Activated gamma-delta T cell treated with Interleukin-2 at 50 U/mL for 16 hours (primary cell): ENCODE data around the gene KREMEN2.

Experiments used
- DNase-seq: peaks from one replicate; pipeline ENCODE4 v3.0.0-alpha.2; 2020

Gene KREMEN2

DNA sequence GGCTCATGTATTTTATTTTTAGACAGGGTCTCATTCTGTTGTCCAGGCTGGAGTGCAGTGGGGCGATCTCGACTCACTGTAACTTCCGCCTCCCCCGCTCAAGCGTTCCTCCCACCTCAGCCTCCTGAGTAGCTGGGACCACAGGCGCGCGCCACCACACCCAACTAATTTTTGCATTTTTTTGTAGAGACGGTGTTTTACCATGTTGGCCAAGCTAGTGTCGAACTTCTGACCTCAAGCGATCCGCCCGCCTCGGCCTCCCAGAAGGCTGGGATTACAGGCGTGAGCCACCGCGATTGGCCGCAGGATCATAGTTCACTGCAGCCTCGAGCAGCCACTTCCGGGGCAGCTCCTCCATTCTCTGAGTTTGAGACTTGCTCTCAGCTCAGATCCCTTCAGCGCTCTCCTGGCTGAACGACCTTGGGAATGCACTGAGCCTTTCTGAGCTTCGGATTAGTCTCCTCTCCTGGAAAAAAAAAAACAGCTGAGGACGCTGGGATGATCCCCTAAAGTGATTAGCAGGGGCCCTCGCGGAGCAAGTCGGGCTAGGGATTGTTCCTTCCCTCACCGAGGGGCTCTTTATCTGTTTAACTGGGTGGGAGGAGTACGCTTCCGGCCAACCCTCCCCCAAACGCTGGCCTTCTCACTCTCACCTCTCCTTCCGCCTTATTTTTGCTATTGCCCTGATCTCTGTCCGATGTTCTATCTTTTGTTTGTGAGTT lies 17.3 kb downstream of the KREMEN2 start:
- no peak for DNase-seq

DNA sequence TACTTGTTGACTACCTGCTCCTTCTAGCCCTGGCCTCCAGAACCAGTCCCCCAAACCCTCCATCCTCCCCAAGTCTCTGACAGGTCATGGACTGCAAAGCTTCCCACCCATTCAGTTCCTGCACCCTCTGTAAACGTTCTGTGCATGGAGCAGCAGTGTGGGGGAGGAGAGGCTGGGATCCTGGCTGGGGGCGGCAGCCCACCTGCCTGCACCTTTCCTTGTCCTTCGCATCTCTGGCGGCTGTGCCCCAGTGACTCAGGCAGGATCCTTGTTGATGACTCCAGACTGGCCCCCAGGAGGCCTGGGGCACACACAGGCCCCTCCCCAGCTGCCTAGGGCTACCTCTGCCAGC lies 17.8 kb downstream of the KREMEN2 start:
- no peak for DNase-seq

DNA sequence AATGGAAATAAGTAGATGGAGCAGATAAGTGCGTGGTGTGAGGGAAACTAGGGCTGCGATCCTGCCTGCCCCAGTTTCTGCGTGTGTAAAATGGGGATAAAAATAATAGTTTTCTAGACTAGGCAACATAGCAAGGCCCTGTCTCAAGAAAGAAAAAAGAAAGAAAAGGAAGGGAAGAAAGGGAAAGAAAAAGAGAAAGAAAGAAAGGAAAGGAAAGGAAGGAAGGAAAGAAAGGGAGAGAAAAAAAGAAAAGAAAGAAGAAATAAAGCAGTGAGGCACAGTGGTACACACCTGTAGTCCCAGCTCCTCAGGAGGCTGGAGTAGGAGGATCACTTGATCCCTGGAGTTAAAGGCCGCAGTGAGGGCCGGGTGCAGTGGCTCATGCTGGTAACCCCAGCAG lies 18.3 kb downstream of the KREMEN2 start:
- no peak for DNase-seq

DNA sequence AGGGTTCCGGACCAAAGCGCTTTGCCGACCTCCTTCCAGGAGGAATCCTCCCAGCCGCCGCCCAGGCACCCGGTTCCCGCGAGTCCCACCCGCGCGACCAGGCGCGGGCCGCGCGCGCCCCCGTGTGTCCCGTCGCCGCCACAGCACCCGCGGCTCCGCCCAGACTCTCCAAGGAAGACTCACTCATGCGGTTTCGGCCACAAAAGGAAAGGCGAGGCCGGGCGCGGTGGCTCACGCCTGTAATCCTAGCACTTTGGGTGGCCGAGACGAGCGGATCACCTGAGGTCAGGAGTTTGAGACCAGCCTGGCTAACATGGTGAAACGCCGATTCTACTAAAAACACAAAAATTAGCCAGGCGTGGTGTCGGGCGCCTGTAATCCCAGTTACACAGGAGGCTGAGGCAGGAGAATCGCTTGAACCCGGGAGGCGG lies 19.6 kb downstream of the KREMEN2 start:
- peak; percentile 58 for DNase-seq

DNA sequence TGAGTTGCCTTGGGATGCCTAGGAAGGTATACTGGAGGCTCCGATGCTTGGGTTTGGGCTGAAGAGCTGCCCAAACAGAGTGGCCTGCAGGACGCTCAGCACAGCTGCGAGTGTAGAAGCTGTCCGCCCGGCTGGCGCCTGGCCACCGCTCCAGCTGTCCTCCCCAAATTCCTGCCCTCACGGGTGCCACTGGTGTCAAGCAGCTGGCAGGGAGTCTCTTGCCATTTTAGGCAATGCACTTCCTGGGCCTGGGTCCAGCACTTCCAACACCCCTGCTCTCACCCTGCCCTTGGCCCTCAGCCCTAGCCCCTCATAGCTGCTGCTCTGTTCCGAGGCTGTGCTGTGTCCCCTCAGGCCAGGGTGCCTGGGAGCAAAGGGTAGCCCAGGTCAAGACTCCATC lies 21.4 kb downstream of the KREMEN2 start:
- no peak for DNase-seq

DNA sequence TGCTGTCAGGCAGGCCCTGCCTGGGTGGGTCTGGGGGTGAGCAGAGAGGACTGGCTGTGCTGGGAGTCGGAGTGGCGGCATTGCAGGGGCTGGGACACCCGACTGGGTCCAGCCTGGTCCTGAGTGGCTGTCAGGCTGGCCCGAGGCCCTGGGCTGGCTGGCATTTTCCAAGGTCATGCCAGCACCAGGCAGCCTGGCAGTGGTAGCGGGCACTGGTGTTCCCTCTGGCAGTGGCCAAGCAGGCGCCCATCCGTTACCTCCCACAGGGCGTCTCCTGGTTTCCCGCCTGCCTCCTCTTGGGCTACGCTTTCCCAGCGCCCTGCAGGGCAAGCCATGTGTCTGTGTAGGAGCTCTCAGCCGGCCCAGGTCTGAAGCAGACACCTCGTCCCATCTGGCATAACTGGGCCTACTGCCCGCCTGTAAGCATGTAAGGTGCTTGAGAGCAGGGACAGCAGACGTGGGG lies 21.8 kb downstream of the KREMEN2 start:
- no peak for DNase-seq

DNA sequence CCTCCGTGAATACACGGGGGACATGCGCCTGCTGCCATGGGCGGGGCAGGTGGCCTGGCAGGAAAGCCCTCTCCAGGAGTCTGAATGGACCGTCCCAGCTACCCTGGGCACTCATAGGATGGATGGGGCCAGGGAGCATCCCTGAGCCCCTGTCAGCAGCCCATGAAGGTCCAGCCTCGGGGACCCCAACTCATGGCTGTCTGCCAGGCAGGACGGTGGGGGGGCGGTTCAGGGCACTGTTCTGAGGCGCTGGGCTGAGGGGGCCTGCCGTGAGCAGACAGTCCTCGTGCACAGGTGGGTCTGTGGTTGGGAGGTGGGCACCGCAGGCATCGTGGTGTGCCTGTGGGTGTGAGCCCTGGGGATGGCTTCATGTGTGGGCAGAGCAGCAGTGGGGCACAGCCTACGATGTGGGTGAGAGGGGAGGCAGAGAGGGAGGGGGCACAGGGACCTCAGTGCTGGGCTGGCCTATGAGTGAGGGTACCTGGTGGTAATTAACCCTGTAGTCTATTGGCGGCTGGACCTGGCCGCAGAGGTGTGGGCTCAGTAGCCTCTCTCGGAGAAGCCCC lies 22.6 kb downstream of the KREMEN2 start:
- DNase-seq: no peak

DNA sequence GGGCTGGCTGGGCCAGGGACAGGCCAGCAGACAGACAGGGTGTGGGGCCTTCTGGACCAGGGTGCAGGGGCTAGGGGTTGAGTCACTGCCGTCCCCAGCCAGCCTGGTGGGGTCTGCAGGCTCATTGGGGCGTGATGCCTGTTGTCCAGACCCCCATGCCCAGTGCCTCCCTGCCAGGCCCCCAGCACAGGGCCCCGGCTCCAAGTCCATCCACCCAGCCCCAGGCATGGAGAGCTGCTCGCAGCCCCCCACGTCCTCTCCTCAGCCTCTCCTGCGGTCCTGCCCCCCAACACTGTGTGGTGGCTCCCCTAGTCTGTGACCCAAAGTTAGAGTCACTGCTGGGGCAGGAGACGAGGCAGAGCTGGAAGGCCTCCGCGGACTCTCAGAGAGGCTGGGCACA lies 23.2 kb downstream of the KREMEN2 start:
- no peak for DNase-seq

DNA sequence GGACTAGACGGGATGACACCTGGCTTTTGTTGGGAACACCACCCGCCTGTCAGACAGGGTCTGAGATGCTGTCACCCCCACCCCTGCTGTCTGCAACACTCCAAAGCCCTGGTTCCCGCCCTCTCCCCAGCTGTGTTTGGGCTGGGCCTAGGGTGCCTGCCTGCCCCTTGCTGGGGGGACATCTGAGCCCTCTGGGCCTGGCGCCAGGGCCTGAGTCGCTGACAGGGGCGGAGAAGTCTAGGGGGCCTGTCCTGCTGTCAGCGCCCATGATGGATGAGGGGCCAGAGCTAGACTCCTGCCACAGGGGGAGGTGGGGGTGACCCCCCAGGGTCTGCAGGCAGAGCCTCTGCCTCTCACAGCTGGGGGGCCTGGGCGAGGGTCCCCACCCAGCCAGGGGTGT lies 23.8 kb downstream of the KREMEN2 start:
- no peak for DNase-seq

DNA sequence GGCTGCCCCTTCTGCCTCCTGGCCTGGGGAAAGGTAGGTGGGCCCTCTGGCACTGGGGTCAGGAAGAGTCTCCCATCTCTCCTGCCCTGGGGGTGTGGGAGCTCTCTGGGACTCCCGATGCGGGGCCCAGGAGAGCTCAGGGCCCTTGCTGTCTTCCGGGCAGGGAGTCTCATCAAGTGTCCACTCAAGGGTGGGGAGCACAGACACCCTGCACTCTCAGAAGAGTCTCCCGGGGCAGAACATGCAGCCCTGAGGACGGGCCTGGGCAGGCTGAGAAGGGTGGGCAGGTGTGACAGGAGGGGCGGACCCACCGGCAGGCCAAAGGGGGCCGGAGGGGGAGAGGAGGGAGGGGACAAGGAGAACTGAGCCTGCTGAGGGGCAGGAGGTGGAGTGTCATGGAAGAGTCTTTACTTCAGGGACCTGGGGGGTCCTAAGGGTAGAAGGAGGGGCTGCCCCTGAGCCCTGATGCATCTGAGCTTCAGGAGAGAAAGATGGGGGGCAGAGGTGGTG lies 24.6 kb downstream of the KREMEN2 start:
- DNase-seq: no peak

DNA sequence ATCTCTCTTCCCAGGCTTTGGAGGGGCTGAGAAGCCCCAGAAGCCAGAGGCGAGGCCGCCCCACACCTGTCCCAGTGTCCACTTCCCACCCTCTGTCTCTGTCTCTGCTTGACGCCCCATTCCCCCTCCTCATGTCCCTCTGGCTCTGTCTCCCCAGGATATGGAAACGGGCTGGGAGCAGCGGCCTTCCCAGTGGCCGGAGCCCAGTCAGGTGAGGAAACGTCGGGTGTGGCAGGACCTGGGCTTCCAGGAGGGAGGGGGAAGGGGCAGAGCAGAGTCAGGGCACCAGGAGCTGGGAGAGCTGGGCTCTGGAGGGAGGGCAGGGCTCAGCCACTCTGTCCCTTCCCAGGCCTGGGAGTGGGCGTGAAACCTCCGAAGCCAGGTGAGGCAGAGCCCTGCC lies 26.8 kb downstream of the KREMEN2 start:
- DNase-seq: no peak

DNA sequence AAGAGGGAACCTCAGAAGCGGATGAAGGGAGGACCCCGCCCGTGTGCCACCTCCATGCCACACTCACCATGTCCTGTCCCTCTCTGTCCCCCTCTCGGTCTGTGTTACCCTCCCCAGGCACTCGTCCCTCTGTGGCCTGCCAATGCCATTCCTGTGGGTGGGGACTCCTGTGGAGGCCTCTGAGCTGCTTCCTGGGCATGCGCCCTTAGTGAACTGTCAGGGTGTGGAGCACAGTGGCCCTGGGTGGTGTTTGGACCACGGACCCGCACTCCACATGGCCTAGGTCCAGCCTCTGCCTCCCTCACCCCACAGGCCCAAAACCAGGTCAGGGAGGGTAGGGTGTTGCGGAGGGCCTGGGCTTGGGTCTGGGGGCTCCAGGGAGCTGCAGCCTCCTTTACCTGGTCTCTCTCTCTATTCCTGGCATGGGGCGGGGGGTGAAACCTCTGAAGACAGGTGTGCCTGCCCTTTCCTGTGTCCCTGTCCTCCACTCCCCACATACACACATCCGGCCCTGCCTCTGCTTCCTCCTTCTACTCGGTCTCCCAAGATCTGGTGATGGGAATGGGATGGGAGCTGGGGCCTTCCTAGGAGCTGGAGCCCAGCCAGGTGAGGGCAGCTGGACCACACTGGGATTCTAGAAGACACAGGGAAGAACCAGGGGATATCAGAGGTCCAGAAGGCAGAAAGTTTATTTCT lies 27.6 kb downstream of the KREMEN2 start:
- DNase-seq: no peak

DNA sequence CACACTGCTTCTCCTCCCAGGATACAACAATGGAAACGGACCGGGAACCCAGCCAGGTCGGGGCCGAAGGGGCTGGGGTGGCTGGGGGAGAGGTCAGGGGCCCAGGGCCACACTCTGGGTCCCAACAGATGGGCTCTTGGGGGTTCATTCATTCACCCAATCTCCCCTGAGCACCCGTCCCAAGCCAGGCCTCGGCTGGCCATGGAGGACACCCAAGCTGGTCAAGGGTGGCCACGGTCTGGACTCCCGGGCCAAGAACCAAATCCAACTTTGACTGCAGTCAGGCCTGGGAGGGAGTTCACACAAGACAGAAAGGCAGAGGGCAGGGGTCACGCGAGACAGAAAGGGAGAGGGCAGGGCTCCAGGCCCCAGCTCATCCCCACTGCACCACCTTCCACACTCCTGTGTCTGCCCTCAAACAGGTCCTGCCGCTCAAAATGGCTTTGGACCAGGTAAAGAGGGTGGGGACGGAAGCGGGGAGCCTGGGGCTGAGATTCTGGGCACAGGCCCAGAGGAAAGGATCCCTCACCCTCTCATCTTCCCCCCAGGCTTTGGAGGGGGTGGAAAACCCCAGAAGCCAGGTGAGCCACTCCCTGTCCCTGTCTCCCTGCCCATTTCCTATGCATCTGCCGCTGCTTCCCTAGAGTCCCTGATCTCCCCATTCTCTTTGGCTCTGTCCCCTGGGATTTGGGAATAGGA lies 28.5 kb downstream of the KREMEN2 start:
- DNase-seq: no peak

DNA sequence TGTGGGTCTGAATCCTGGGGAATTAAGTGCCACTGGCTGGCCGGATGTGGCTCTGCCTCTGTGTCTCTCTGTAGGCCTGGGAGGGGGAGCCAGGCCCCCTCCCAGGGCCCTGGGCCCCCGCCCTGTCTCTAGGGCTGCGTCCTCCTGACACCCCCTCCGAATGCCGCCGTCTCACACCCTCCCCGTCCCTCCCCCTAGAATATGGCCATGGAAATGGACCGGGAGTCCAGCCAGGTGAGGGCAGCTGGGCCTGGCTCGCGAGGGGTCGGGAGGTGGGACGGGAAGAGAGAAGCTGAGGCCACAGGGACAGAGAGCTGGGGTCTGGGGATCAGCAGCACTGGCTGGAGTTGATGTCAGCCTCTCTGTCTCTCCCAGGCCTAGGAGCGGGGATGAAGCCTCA lies 32.2 kb downstream of the KREMEN2 start:
- no peak for DNase-seq

DNA sequence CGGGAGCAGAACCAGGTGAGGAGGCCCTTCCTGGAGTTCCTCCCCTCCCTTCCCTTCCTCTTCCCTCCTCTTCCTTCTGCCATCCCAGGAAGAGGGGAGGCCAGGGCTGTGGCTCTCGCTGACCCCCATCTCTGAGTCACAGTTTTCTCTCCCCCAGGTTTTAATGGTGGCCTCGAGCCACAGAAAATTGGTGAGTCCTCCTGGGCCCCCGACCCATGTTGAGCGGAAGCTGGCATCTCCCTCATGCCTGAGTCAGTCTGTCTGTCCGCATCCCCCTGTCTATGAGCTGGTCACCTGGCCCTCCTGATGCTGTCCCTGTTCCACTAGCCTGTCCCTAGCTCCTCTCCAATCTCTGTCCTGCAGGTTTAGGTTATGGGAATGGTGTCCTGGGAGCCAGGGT lies 35.9 kb downstream of the KREMEN2 start:
- no peak for DNase-seq

DNA sequence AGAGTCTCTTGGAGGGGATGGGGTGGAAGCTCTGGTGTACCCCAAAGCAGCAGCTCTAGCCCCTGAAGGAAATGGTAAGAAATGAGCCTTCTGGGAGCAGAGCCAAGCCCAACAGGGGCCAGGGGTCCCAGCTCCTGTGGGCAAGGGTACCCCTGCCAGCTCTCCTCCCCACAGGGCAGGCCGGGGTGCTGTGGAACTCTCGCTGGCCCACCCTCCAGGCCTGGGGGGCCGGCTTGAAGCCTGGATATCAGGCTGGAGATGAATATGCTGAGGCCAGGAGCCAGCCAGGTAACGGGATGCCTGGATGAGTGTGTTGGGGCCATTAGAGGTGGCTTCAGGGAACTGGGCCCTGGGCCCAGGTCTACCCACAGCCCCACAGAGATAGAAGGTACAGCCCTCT lies 36.5 kb downstream of the KREMEN2 start:
- DNase-seq: no peak

DNA sequence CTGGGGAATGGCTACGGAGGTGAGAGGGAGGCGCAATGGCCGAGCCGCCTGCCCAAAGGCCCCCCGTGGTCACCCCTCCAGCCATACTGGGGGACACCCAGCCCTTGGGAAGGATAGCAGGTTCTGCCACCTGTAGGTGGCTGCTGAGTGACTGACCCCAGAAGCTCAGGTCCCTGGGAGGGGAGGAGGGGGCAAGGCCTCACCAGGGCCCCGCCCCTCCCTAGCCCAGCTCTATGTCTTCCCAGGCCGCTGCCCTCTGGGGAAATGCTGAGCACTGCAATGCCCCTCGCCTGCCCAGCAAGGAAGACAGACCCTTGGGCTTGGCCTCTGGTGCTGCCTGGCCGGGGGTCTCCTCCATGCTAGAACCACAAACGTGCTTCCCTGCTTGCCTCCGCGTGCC lies 37.2 kb downstream of the KREMEN2 start:
- no peak for DNase-seq

DNA sequence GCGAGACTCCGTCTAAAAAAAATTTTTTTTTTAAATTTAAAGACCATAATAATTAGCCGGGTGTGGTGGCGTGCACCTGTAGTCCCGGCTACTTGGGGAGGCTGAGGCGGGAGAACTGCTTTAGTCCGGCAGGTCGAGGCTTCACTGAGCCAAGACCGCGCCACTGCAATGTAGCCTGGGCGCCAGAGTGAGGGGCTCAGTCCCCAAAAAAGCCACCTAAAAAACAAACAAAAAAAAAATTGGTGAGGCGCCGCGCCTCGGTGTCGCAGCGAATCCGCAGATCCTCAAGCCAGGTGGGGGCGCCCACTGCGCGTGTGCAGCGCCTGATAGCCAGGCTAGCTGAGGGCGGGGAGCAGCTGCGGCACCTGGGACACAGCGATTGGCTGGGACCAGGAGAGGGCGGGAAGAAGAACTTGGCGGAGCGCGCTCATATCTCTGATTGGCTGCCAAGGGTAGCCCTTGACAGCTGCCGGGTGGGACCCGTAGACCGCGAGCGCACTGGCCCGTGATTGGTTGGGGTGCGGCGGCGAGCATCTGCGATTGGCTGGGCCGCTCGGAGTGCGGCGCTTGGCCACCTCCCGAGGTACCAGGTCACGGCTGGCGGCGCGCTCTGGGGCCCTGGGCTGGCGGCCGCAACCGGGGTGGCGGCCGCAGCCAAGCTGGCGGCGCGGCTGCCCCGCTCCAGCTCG lies 39.7 kb downstream of the KREMEN2 start:
- DNase-seq: peak; percentile 96

DNA sequence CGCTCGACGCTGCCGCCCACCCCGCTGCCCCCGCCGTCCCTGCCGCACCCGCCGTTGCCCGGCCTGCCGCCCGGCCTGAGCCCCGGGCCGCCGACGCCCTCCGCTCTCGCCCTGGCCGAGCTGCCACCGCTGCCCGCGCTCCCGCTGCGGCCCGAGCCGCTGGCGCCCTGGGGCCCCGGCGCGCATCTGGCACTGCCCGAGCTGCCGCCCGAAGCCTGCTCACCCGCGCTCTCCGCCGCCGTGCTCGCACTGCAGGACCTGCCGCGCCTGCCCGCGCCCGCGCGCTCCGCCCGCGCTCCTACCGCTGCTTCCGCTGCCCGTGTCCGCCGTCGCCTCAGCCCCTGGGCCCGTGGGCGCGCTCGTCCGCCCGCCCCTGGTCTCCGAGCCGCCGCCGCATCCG lies 40.2 kb downstream of the KREMEN2 start:
- no peak for DNase-seq

DNA sequence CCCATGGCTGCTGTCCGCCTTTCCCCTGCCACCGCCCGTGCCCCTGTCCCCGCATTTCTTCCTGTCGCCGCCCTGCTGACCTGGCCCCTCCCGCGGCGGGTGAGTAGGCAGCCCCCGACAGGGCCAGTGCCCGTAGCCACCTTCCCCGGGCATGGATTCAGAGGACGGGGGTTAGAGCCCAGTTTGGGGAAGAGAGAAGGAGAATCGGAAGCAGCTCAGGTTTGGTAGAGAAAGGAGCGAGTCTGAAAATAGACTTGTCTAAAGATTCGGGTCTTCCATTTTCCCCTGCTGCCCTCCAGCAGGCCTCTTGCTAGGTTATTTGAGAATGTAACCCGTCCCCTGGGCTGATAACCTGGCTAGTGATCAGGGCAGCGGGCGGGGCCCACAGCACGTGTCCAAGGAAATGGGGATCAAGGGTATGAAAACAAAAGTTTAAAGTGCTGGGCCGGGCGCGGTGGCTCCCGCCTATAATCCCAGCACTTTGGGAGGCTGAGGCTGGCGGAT lies 40.8 kb downstream of the KREMEN2 start:
- no peak for DNase-seq

DNA sequence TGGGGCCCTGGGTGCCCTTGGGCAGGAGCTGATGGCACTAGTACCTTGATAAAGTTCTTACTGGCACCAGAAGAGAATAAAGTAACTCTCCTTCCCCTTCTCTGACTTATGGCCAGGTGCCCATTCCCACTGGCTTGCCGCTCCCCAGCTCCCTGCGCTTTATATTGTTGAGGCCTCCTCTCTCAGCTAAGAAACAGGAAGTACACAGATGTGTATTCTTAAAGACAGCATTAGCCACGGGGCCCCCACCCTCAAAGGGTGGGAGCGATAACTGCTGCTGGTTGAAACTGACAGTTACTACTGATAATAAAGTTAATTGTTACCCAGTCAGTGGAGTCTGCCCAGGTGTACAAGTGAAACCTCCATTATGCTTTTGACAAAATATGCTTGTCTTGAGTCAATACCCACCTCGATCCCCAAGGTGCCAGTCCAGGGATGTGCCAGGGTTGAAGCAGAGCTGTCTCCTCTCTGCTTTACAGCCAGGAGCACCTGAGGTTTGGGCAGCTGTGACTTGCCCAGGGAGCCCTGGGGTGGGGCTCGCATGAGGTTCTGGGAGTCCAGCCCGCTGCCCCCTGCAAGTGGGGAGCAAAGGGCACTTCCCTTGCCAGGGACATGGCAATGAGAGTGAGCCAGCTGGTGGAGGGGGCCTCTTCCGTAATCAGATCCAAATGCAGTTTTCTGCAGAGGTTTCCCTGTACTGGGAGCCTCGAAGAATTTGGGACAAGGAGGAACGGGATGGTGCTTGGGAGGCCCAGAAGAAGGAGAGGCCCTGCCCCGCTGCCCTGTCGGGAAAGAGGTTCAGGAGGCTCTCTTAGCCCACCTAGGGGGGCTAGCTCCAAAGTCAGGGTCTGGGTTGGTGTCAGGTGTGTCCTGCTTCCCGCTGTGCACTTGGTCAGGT lies 43.2 kb downstream of the KREMEN2 start:
- no peak for DNase-seq
